HG02938 (cell line): Measurements from ENCODE around the gene CRADD.
"Not testable (repeated sequence)": the region's sequence is repeated elsewhere in the genome, so short reads cannot be mapped to it uniquely, and the experiment has no call there.

Source experiments
- ATAC-seq: cut with Tn5 transposase; IDR thresholded peaks from one replicate; pipeline ENCODE4 v1.9.1; 2021; ENCODE audit warnings: mild to moderate bottlenecking, moderate library complexity; ENCODE audit not compliant: unreplicated experiment

Gene CRADD

DNA sequence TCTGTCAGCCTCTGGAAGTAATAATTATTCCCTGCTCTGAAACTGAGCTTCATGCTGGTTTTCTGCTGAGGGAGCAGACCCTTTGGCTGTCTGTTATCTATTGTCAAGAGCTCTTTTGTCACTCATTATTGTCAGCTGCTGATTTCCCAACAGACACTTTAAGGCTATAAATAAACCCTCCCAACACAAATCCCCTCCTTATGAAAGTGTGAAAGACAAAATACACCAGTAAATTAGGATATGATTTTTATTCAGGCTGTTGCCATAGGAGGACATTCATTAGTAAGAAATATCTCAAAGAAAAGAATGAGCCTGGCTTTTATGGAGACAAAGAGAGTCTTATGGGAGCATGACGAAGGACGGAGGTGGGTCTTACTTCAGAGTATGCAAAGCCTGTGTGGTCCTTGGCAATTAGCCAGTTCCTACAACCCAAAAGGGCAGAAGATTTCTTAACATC lies 180.8 kb downstream of the CRADD start:
- no peak for ATAC-seq

DNA sequence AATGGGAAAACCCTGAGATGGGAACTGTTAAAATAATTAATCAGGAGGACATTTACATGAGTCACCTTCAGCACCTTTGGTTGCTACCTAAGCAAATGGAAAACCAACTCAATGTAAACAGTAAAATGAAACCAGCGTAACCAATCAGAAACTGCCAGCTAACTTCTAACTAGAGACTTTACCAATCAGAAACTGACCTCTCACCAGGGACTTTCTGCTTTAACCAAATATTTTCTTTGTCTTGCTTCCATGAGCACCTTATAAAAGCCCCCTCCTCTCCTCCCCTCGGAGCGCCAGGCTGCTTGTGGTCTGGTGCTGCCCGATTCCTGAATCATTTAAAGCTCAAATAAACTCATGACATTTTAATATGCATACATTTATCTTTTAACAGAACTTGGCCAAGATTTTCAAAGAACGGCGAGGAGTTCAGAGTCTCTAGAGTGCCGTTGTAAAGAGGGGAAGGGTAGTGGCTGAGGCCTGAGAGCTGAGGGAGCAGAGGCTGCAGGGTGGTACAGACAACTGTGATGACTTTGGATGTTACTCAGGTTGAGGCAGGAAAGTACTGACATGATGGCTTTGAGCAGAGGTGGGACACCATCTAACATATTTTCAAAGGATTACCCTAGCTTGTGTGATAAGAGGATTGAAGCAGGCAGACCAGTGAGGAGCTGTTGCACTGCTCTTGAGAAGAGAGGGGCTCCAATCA lies 183.6 kb downstream of the CRADD start:
- no peak for ATAC-seq

DNA sequence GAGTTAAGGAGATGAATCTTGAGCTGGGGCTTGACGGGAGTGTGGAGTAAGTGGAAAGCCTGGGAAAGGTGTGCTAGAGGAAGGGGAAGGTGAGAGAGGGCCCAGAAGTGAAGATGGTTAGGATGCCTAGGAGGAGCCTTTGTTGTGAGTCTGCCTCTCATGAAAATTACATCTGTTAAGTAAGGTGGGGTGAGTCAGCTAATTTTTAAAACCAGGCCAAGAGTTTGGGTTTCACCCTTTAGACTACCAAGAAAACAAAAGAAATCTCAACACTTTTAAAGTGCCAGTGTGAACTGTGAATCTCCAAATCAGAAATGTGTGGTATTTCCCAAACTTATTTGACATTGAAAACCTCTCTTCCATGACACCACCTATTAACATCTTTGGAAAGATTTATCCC lies 185.2 kb downstream of the CRADD start:
- no peak for ATAC-seq

DNA sequence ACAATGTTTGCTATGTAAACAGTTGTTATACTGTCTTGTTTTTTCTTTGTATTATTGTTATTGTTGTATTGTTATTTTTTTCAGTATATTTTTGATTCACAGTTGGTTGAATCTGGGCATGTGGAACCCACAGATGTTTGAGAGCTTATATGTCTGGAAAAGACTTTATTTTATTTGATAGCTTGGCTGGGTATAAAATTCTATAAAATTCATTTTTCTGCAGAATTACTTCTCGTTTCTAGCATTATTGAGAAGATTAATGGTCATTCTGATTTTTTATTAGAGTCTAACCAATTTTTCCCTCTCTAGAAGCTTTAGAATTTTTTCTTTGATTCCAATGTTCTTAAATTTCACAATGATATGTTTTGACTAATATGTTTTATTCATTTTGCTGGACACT lies 188.6 kb downstream of the CRADD start:
- ATAC-seq, result no peak

DNA sequence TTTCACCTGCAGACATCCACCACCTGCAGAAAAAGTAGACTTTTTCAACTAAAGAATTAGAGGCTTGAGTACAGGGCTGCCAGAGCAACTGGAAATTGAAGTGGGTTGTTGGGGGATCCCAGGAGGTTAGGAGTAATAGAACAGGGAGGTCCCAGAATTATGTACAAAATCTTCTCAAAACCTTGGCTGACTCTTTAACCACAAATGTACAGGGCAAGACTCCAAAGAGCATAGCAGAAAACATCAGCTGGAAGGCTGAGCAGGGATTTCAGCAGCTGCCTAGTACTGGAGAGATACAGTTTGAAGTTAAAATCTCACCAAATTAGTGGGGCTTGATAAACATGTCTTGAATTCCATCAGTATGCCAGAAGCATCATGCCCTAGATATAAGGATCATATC lies 191.6 kb downstream of the CRADD start:
- no peak for ATAC-seq

DNA sequence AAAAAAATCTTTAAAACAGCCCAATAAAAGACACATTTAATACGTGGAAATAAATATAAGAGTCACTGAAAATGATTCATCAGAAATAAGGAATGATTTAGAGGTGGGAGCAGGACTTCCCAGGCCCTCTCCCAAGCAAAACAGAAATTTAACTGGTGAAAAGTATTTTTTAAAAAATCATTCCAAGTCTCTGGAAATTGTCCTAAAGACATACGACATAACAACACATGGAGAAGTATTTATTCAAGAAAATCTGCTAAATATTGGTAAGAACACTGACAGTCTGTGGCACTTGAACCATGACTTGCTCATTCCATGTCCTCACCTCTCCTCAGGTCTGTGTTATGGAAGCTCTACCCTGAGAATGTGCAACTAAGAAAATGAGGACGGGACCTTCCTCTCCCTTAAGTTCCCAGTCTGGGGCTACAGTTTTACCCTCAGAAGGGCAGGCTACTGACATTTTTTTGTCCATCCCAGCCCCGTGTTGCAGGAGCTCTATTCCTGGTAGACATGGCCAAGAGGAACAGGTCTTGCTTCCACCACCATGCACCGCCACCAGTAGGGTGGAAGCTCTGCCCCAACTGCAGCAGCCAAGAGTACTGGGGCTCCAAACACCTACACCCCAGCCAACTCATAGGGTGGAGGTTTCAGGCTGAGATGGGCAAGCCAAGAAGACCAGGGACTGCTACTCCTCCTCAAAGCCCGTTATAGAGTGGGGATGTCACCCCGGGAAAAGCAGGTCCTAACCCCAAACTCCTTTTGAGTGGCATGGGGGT lies 193.0 kb downstream of the CRADD start:
- no peak for ATAC-seq

DNA sequence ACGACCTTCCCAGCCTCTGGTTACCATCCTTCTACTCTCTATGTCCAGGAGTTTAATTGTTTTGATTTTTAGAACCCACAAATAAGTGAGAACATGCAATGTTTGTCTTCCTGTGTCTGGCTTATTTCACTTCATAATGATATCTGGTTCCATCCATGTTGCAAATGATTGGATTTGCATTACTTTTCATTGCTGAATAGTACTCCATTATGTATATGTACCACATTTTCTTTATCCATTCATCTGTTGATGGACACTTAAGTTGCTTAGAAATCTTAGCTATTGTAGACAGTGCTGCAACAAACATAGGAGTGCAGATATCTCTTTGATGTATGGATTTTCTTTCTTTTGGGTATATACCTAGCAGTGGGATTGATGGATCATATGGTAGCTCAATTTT lies 194.4 kb downstream of the CRADD start:
- not testable (repeated sequence) for ATAC-seq

DNA sequence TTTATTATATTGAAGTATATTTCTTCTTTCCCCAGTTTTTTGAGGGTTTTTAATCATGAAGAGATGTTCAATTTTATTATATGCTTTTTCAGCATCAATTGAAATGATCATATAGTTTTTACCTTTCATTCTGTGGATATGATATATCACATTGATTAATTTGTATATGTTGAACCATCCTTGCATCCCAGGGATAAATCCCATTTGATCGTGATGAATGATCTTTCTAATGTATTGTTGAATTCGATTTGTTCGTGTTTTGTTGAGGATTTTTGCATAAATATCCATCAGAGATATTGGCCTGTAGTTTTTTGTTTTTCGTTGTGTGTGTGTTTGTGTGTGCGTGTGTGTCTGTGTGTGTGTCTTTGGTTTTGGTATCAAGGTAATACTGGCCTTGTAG lies 196.4 kb downstream of the CRADD start:
- ATAC-seq, result no peak

DNA sequence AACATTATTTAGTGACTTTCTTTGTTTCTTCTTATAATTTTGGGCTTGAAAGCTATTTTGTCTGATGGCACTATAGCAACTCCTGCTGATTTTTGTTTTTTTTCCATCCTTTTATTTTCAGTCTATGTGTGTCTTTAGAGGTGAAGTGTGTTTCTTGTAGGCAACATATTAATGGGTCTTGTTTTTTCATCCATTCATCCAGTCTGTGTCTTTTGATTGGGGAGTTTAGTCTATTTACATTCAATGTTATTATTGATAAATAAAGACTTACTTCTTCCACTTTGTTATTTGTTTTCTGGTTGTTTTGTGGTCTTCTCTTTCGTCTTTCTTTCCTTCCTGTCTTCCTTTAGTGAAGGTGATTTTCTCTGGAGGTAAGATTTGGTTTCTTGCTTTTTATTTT lies 198.0 kb downstream of the CRADD start:
- no peak for ATAC-seq

DNA sequence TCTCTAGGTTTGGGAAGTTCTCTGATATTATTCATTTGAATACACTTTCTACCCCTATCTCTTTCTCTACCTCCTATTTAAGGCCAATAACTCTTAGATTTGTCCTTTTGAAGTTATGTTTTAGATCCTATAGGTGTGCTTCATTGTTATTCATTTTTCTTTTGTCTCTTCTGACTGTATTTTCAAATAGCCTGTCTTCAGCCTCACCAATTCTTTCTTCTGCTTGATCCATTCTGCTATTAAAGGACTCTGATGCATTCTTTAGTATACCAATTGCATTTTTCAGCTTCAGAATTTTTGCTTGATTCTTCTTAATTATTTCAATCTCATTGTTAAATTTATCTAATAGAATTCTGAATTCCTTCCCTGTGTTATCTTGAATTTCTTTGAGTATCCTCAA lies 199.2 kb downstream of the CRADD start:
- ATAC-seq, result no peak

DNA sequence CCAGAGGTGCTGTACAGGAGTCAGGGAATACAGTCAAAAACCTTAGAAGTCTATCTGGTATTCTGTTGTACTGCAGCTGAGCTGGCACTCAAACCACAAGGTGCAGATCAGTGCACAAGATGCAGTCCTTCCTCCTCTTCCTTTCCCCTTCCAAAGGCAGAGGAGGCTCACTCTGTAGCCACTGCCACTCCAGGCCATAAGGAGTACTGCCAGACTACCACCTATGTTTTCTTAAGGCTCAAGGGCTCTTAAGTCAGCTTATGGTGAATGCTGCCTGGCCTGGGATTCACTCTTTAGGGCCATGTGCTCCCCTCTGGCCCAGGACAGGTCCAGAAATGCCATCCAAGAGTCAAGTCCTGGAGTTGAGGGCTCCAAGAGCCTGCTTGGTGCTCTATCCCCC lies 200.3 kb downstream of the CRADD start:
- no peak for ATAC-seq

DNA sequence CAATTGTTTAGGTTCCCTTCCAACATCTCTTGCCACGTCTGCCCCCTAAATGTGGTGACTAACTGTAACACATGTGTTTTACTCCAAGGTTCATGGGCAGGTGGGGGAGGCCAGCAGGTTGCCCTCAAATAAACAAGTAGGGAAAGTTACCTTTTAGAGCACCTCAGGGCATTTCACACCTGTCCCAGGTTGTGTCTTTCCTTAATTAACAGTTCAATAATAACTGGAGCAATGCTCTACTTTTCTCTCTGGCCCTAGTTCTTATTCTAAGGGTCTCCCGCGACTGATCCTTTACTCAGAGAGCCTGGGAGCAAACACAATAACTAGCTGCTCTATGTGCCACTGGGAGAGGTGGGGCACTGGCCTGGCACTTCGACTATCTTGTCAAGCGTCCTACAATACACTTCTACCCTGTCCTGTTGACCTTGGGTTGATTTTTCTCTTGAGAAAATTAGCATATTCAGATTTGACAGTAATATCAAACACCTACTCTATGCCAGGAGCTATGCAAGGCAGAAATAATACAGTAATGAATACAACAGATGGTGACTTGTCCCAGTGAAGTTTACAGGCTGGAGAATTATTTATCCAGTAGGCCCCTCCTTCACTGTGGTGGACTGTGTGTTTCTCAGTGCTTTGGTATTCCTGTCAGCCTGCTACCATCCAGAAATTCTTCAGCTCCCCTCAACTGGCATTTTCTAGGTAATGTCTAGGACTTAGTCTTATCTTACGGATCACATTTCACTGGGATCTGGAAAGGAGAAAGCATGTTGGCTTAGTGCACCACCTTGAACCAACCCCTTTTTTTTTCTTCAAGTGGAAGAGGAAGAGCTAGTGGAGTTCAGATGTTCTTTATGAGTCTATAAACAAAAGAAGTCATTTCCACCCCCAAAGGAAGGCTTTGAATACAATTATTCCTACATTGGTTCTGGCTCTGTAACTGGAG lies 202.6 kb downstream of the CRADD start:
- no peak for ATAC-seq

DNA sequence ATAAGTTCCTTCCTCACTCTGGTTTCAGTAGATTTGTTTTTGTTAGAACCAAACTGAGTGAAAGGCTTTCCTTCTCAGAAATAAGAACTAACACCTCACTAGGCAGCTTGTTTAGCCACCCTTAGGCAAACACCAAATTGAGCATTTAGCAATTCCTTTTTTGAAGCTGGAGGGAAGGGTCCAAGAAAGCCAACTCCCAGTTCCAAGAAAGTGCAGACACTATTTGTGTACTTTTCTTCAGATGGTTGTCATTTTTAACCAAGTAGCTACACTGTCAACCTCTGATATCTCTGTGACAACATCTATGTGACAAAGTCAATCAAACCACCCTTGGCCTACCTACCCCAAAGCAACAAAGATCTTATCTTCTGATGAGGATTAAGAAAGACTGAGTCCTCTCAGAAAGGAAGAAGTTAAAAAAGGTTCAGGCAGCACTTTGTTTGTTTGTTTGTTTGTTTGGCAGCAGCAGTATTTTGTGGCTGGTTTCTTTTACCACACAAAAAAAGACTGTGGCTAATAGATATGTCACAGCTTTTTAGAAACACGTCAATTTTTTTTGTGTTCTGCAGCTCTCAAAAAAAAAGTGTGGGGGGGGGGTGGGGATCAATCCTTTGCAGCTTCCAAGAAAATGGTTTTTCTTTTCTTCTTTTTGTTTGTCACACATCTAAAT lies 203.8 kb downstream of the CRADD start:
- no peak for ATAC-seq

DNA sequence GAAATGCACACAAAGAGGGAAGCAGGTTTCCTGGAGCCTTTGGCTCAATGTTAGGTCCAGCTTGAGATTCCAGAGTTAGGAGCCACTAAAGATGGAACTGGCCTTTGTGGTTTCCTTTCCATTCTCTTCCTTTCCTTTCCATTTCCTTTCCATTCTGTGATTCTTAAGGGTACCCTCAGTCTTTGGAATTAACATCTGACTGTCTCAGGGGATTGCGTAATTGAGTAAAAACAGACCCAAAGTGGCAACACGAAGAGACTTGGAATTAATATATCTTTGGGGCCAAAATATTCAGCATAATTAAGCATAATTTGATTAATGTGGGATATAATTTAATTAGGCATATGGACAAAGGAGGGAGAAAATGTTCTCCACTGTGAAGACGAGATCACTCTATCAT lies 205.6 kb downstream of the CRADD start:
- ATAC-seq, result no peak

DNA sequence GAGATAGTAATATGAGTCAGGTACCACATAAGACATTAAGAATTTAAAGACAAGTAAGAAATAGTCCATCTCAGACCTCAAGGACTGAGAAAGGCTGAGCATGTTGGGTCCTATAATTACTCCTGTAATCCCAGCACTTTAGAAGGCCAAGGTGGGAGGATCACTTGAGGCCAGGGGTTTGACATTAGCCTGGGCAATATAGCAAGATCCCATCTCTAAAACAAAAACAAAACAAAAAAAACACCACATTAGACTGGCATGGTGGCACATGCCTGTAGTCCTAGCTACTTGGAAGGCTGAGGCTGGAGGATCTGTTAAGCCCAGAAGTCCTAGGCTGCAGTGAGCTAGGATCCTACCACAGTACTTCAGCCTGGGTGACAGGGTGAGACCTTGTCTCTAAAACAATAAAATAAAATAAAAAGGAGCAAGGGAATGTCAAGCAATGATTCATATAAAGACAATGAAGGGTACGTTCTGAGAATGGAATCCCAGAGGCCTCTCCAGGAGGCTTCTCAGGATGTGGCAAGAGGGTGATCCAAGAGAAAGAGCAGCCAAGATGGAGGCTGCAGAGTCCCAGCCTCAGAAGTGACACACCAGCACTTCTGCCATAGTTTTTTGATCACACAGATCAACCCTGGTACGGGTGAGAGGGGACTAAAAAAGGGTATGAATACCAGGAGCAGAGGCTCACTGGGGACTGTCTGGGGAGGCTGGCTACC lies 206.4 kb downstream of the CRADD start:
- ATAC-seq, result no peak

DNA sequence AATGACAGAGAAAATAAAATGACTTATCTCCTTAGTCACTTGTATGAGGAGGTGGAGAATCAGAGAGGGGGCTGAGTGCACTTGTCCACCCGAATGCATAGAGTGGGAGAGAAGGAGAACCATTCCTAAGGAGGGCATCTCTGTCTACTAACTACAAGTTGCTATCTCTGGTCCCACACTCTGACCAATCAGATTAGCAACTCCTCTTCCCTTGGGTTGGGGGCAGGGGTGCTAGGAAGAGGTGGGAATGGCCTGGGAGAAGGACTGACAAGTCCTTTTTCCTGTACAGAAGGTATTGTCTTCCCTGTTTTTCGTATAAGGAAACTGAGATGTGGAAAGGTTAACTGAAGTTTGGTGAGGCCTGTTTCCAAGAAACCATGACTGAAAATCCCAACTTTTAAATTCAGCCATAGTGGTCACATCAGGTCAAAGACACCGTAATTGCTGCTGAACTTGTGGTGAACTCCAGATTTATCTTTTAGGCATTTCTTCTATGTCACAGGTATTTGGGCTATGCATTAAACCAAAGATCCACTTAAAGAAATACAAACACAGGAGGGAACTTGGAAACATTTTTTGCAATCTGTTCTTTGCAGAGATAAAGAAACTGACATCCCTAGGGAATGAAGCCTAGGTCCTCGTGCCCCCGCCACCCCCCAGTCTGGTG lies 207.8 kb downstream of the CRADD start:
- ATAC-seq, result no peak

DNA sequence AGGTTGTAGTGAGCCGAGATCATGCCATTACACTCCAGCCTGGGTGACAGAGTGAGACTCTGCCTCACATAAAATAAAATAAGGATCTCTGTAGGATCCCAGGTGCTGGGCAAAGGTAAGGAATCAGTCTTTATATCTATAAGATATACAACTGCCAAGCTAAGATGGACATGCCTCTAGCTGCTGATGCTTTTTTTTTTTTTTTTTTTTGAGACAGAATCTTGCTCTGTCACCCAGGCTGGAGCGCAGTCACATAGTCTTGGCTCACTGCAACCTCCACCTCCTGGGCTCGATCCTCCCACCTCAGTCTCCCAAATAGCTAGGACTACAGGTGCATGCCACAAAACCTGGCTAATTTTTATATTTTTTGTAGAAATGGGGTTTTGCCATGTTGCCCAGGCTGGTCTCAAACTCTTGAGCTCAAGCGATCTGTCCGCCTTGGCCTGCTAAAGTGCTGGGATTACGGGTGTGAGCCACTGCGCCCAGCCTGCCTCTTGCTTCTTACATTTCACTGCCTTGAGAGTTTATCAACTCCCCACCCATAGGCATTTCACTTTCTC lies 208.9 kb downstream of the CRADD start:
- not testable (repeated sequence) for ATAC-seq

DNA sequence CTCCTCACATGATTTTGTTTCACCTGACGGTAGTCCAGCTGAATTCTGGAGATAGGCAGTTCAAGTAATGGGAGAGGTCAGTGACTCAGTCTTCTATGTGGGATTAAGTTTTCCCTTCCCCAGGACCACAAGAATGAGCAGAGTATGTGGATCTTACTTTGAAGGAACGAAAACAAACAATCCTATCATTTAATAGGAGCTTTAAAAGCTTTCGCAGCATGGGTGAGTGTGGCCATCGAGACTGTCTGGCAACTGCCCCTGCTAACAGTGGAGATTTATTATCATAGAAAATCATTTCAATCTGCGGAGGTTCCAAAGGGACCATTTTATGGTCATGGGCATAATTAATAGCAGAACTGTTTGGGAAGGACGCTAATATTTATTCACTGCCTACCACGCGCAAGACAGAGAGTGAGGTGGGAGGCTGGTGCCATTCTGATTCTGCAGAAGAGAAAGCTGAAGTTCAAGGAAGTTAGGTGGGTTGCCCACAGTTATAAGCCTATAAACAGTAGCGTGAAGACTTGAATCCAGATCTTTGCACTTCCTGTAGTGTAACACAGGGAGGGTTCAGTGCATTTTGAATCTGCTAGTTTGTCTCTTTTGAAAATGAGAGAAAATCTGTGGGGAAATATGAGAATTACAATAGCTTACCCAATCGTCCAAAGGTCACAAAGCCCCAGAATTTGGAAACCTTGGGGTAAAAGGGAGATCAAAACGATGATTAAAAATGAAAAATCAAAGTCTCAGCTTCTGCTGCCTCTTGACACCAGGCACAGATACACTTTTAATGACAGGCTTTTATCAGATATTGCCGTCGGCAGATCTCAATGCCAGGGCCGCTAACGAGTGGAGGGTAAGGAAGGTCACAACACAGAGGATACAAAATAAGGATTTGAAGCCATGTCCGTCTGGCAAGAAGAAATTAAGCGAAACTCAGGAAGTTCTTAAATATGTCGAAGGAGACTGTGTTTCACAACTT lies 209.6 kb downstream of the CRADD start:
- no peak for ATAC-seq
